ENCODE measurements around the gene CAP1. TPM values are rescaled to one million over a fixed set of nuclear protein-coding genes. Genes with fewer than 3 reads are reported as not detected.
A peak's percentile ranks its signal among the peaks of the same experiment; 100 is the strongest.

Gene CAP1
- total RNA-seq, 2 experiments from 2014 or later: 121 to 126 TPM

DNA sequence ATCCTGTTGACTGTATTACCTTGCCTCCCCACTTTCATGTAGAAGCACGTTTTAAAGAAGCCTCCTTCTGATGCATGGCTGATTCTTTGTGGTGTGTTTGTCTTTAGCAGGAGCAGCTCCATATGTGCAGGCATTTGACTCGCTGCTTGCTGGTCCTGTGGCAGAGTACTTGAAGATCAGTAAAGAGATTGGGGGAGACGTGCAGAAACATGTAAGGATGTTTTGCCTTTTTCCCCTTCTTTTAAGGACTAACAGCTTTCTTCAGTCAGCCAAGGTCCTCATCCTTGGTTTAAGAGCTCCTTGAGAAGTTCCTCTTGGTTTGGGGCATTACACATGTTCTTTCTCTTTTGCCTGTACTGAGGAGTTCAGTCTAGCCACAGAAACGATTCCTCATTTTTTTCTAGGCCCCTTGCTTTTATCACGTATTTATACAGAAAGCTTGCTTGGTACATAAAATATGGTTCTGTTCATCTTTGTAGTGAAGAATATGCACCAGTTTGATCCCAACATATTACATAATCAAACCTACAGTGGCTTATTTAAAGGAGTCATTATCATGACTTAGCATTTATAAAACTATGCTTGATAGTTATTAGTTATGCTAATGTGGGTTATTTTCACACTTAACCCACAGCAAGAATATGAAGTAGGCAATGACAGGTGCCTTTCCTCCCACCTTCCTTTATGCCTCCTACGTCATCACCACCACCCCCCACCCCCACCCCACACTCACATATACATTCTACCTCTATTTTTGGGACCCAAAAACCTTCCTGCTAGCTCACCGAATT lies 19.6 kb downstream of the CAP1 start:
- TF ChIP-seq, protein P1, sequence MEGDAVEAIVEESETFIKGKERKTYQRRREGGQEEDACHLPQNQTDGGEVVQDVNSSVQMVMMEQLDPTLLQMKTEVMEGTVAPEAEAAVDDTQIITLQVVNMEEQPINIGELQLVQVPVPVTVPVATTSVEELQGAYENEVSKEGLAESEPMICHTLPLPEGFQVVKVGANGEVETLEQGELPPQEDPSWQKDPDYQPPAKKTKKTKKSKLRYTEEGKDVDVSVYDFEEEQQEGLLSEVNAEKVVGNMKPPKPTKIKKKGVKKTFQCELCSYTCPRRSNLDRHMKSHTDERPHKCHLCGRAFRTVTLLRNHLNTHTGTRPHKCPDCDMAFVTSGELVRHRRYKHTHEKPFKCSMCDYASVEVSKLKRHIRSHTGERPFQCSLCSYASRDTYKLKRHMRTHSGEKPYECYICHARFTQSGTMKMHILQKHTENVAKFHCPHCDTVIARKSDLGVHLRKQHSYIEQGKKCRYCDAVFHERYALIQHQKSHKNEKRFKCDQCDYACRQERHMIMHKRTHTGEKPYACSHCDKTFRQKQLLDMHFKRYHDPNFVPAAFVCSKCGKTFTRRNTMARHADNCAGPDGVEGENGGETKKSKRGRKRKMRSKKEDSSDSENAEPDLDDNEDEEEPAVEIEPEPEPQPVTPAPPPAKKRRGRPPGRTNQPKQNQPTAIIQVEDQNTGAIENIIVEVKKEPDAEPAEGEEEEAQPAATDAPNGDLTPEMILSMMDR (IDR thresholded peaks at IDR 0.05): no peak
- Mint-ChIP-seq H3K9me3 (no peaks in the 10 kb centered on the region), H3K4me3 (peak overlapping the region; percentile 88), H3K36me3 (ENCODE audit: low read depth) (peaks cover 85% of the 10 kb centered on the region), H3K27me3 (no peaks in the 10 kb centered on the region), H3K4me1 (ENCODE audit: low read depth) (peaks cover 96% of the 10 kb centered on the region), H3K27ac (peak overlapping the region; percentile 95)
- CTCF ChIA-PET: interaction anchor here (1.1 to 1.4 kb wide), 3 partner anchors 11 to 28 kb away, joined by 3 to 7 read pairs (median 3); no protein-coding TSS in a partner anchor
- DNase-seq (peak in 3 of 14 experiments; percentile 25 to 51 (median 47)), ATAC-seq (ENCODE audit: poor library complexity) (peak; percentile 38)
- peaks cover 72% of the 10 kb centered on the region for H3K4me1 ChIP-seq (ENCODE audit: insufficient read depth, low read length)
- no peaks in the 10 kb centered on the region for H3K27me3 ChIP-seq (ENCODE audit: control insufficient read depth in 1 of 2, insufficient read depth in 2 of 2, low read length in 2 of 2)
- H3K36me3 ChIP-seq (ENCODE audit: insufficient read depth, low read length): peaks cover 79% of the 10 kb centered on the region
- POLR2A ChIA-PET: interaction anchor here (0.6 to 6.3 kb wide), 16 partner anchors 8 to 920 kb away, joined by 3 to 56 read pairs (median 3); partner anchors contain the start of genes CAP1 and CTPS1
- intact Hi-C loops (cut with DNase I, micrococcal nuclease): loop anchor here (2.0 to 5.0 kb wide), 2 partner anchors 19 to 197 kb away; partner anchors contain the start of genes CAP1 (in 2 of the 2) and ZMPSTE24 (in 1 of the 2)
- H3K4me3 ChIP-seq (ENCODE audit: low read length): peak overlapping the region; percentile 30
- no peaks in the 10 kb centered on the region for H3K9me3 ChIP-seq (ENCODE audit: control insufficient read depth in 1 of 2, insufficient read depth in 1 of 2, low read length in 2 of 2)
- H3K27ac ChIP-seq (ENCODE audit: low read depth in 1 of 2, low read length in 2 of 2): peak overlapping the region; percentile 59 to 62

- H3K4me3 ChIP-seq (ENCODE audit: low read length): no peak overlapping the region
- H3K27ac ChIP-seq (ENCODE audit: low read depth in 1 of 2, low read length in 2 of 2): peak overlapping the region; percentile 24 to 41
- intact Hi-C loops (cut with DNase I, micrococcal nuclease): no loop called here
- no peaks in the 10 kb centered on the region for H3K9me3 ChIP-seq (ENCODE audit: control insufficient read depth in 1 of 2, insufficient read depth in 1 of 2, low read length in 2 of 2)
- H3K36me3 ChIP-seq (ENCODE audit: insufficient read depth, low read length): peaks cover 99% of the 10 kb centered on the region
- ChIA-PET POLR2A (interaction anchor here (1.3 to 1.5 kb wide), 2 partner anchors 24 to 26 kb away, joined by 5 to 9 read pairs; partner anchors contain the start of gene CAP1), CTCF (interaction anchor here (1.5 kb wide), 1 partner anchor 26 kb away, joined by 4 read pairs; no protein-coding TSS in a partner anchor)
- no peaks in the 10 kb centered on the region for H3K27me3 ChIP-seq (ENCODE audit: control insufficient read depth in 1 of 2, insufficient read depth in 2 of 2, low read length in 2 of 2)
- ATAC-seq (ENCODE audit: poor library complexity): peak; percentile 65
- DNase-seq: peak in 2 of 14 experiments; percentile 14 to 36
- TF ChIP-seq, protein P1 (IDR thresholded peaks at IDR 0.05): no peak
- peak overlapping the region; percentile 60 for H3K4me3 Mint-ChIP-seq
- peaks cover 37% of the 10 kb centered on the region for H3K4me1 ChIP-seq (ENCODE audit: insufficient read depth, low read length)
- H3K27ac Mint-ChIP-seq: peak overlapping the region; percentile 95
- H3K36me3 Mint-ChIP-seq (ENCODE audit: low read depth): peaks cover 94% of the 10 kb centered on the region
- H3K27me3 Mint-ChIP-seq: no peaks in the 10 kb centered on the region
- no peaks in the 10 kb centered on the region for H3K9me3 Mint-ChIP-seq
- peaks cover 74% of the 10 kb centered on the region for H3K4me1 Mint-ChIP-seq (ENCODE audit: low read depth)
Measured at GRCh38 chr1:40064797-40065499, 24.4 kb downstream of the CAP1 start.

DNA sequence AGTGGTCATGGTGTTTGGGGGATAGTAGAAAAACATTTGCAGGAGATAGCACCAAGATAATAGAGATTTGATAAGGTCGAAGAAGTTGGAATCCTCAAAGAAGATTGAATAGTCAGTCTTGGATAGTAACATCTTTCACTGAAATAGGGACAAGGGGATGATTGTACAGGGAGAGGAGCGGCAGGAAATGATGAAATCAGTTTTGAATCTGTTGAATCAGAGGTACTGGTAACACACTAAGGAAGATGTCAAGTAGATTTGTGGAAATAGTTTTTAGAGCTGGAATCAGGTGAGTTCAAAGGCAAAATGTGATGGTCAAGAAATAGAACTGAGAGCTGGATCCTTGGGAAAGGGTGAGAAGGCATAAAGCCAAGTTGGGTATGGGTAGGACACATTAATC lies 26.5 kb downstream of the CAP1 start:
- ATAC-seq (ENCODE audit: poor library complexity): no peak
- CTCF ChIA-PET: no interaction called here
- DNase-seq: no peak
- peak overlapping the region in 1 of 2 donors; percentile 3 for H3K27ac ChIP-seq (ENCODE audit: low read depth in 1 of 2, low read length in 2 of 2)
- no peaks in the 10 kb centered on the region for H3K9me3 ChIP-seq (ENCODE audit: control insufficient read depth in 1 of 2, insufficient read depth in 1 of 2, low read length in 2 of 2)
- no peak overlapping the region for H3K4me3 ChIP-seq (ENCODE audit: low read length)
- peaks cover 98% of the 10 kb centered on the region for H3K36me3 ChIP-seq (ENCODE audit: insufficient read depth, low read length)
- H3K9me3 Mint-ChIP-seq: no peaks in the 10 kb centered on the region
- intact Hi-C loops (cut with DNase I, micrococcal nuclease): no loop called here
- no peak overlapping the region for H3K4me3 Mint-ChIP-seq
- POLR2A ChIA-PET: interaction anchor here (1.0 kb wide), 1 partner anchor 8 kb away, joined by 3 read pairs; no protein-coding TSS in a partner anchor
- H3K27ac Mint-ChIP-seq: peak overlapping the region; percentile 58
- H3K27me3 Mint-ChIP-seq: no peaks in the 10 kb centered on the region
- H3K36me3 Mint-ChIP-seq (ENCODE audit: low read depth): peaks cover 94% of the 10 kb centered on the region
- TF ChIP-seq, protein P1 (IDR thresholded peaks at IDR 0.05): no peak
- H3K4me1 ChIP-seq (ENCODE audit: insufficient read depth, low read length): peaks cover 25% of the 10 kb centered on the region
- H3K27me3 ChIP-seq (ENCODE audit: control insufficient read depth in 1 of 2, insufficient read depth in 2 of 2, low read length in 2 of 2): no peaks in the 10 kb centered on the region
- peaks cover 53% of the 10 kb centered on the region for H3K4me1 Mint-ChIP-seq (ENCODE audit: low read depth)

All from CD4-positive, alpha-beta T cell (primary cell).